HepG2 (cell line): ENCODE results near the gene SLC1A5. TPM values are rescaled to one million over a fixed set of nuclear protein-coding genes. Genes with fewer than 3 reads are reported as not detected.
A peak's percentile ranks its signal among the peaks of the same experiment; 100 is the strongest.

ENCODE experiments used
- ETV5 ChIP-seq: IDR thresholded peaks from 2 replicates; pipeline ENCODE4 v1.6.1; 2018; ENCODE audit warnings: missing biosample characterization, missing genetic modification reagents, inconsistent platforms, borderline replicate concordance
- MED13 ChIP-seq: sonication (generic); formaldehyde crosslinking; IDR thresholded peaks from 2 replicates; pipeline ENCODE4 v1.5.0; 2020; ENCODE audit warnings: missing genetic modification reagents
- MLLT10 ChIP-seq: sonication (generic); formaldehyde crosslinking; IDR thresholded peaks from 2 replicates; pipeline ENCODE4 v1.4.0; 2020; ENCODE audit warnings: missing genetic modification reagents
- PHF8 ChIP-seq: sonication (generic); formaldehyde crosslinking; IDR thresholded peaks from 2 replicates; pipeline ENCODE4 v1.5.0; 2020; ENCODE audit warnings: missing genetic modification reagents
- RFX1 ChIP-seq: fragments of 450-650 bp; IDR thresholded peaks from 2 replicates; pipeline ENCODE4 v1.6.1; 2017
- TBL1XR1 ChIP-seq: fragments of 150-350 bp; IDR thresholded peaks from 2 replicates; pipeline ENCODE4 v1.6.1; 2014; ENCODE audit warnings: borderline replicate concordance, low read length; ENCODE audit not compliant: partially characterized antibody
- ZFAT ChIP-seq: sonication (generic); formaldehyde crosslinking; conservative IDR thresholded peaks from 2 replicates; pipeline ENCODE4 v1.8.1; 2023; ENCODE audit warnings: missing genetic modification reagents, inconsistent platforms
- ZMYM4 ChIP-seq: sonication (generic); formaldehyde crosslinking; IDR thresholded peaks from 2 replicates; pipeline ENCODE4 v1.8.1; 2023; ENCODE audit warnings: mild to moderate bottlenecking, missing genetic modification reagents
- ZNF746 ChIP-seq: sonication (generic); formaldehyde crosslinking; IDR thresholded peaks from 2 replicates; pipeline ENCODE4 v1.8.0; 2022; ENCODE audit warnings: mild to moderate bottlenecking, missing genetic modification reagents
- polyA plus RNA-seq, 8 experiments: library from polyadenylated mRNA; depleted of rRNA in 3 of 8; stranded (reverse) in 7 of 8; unstranded in 1 of 8; fragments of >200 nt; fragmentation: Illumina TruSeq in 4 of 8; extraction: Trizol in 4 of 8; gene quantifications; 2 replicates each; pipeline versions ENCODE4 v1.2.1 to v1.2.3, GENCODE V29; 2011 to 2016; ENCODE audit warnings: low read depth in 4 of 8, missing spikeins in 1 of 8, mixed read lengths in 1 of 8; ENCODE audit not compliant: insufficient read depth in 1 of 8
- total RNA-seq, 5 experiments: library from RNA; depleted of rRNA; stranded (reverse); fragments of >200 nt; fragmentation: Illumina TruSeq; extraction: Trizol; gene quantifications; 2 replicates each; pipeline ENCODE4 v1.2.3, GENCODE V29; 2016; ENCODE audit warnings: low read depth in 1 of 5
- TF ChIP-seq, protein P1 (sequence below): sonication (generic); formaldehyde crosslinking; IDR thresholded peaks from 2 replicates; pipeline ENCODE4 v1.4.0; 2020; ENCODE audit warnings: missing genetic modification reagents
- TF ChIP-seq, protein P2 (sequence below): sonication (generic); formaldehyde crosslinking; IDR thresholded peaks from 2 replicates; pipeline ENCODE4 v1.5.0; 2020; ENCODE audit warnings: mild to moderate bottlenecking, missing genetic modification reagents, borderline replicate concordance
- TF ChIP-seq, protein P3 (sequence below): sonication (generic); formaldehyde crosslinking; IDR thresholded peaks from 2 replicates; pipeline ENCODE4 v1.4.0; 2020; ENCODE audit warnings: missing genetic modification reagents
- TF ChIP-seq, protein P4 (sequence below): sonication (generic); formaldehyde crosslinking; IDR thresholded peaks from 2 replicates; pipeline ENCODE4 v1.5.1; 2020; ENCODE audit warnings: mild to moderate bottlenecking, missing genetic modification reagents, borderline replicate concordance
- TF ChIP-seq, protein P5 (sequence below): sonication (generic); formaldehyde crosslinking; conservative IDR thresholded peaks from 2 replicates; pipeline ENCODE4 v1.4.0; 2020; ENCODE audit warnings: missing genetic modification reagents
- TF ChIP-seq, protein P6 (sequence below): IDR thresholded peaks from 2 replicates; pipeline ENCODE4 v1.6.1; 2016

SLC1A5 gene
- total and polyA plus RNA-seq, 2 of the 13 experiments (the other 11 are each of a cell fraction or from before 2014, with no cell fraction given), result 120 to 159 TPM

DNA sequence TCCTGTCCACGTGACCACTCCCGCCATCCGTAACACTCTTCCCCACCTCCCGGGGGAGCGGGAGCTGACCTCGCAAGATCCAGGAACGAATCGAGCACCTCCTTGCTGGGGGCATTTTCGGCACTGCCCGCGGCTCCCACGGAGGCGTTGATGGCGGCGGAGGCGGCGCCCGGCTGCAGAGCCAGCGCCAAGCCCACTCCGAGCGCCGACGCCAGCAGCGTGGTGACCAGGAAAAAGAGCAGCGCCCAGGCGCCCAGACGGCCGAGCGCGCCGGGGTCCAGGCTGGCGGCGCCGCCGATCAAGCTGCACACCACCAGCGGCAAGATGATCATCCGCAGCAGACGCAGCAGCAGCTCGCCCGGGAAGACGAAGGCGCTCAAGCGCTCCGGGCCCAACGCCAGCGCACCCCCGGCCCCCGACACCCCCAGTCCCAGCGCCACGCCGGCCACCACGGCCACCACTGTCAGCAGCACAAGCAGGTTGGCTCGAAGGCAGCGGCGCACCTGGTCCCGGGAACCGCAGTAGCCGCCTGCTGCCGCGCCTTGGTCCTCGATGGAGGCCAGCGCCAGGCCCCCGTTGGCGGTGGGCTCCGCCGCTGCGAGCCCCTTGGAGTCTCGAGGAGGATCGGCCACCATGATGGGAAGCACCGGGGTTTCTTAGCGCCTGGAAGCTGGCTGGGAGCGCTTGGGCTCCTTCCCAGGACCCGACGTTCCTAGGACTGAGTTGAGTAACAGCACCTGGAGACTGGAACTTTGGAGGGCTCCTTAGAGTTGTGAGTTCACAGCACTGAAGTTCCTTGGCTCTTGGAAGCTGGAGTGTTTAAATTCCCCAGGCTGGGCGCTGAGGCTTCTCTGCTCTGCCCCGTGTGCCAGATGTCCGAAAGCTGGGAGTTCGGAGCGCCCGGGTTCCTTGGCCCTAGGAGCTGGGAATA is 798 bp downstream of the SLC1A5 start (continued):
- TF ChIP-seq MED13 (CRISPR knock-in tag), result no peak
- TF ChIP-seq ZFAT (CRISPR knock-in tag), result no peak
- TF ChIP-seq, protein P1, sequence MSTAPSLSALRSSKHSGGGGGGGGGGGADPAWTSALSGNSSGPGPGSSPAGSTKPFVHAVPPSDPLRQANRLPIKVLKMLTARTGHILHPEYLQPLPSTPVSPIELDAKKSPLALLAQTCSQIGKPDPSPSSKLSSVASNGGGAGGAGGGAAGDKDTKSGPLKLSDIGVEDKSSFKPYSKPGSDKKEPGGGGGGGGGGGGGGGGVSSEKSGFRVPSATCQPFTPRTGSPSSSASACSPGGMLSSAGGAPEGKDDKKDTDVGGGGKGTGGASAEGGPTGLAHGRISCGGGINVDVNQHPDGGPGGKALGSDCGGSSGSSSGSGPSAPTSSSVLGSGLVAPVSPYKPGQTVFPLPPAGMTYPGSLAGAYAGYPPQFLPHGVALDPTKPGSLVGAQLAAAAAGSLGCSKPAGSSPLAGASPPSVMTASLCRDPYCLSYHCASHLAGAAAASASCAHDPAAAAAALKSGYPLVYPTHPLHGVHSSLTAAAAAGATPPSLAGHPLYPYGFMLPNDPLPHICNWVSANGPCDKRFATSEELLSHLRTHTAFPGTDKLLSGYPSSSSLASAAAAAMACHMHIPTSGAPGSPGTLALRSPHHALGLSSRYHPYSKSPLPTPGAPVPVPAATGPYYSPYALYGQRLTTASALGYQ, result 0 out of 2 replicates have a peak, but pooled peaks have one; percentile 20
- 0 out of 2 replicates have a peak, but pooled peaks have one; percentile 9 for TF ChIP-seq ETV5 (CRISPR knock-in tag)
- TF ChIP-seq, protein P2, sequence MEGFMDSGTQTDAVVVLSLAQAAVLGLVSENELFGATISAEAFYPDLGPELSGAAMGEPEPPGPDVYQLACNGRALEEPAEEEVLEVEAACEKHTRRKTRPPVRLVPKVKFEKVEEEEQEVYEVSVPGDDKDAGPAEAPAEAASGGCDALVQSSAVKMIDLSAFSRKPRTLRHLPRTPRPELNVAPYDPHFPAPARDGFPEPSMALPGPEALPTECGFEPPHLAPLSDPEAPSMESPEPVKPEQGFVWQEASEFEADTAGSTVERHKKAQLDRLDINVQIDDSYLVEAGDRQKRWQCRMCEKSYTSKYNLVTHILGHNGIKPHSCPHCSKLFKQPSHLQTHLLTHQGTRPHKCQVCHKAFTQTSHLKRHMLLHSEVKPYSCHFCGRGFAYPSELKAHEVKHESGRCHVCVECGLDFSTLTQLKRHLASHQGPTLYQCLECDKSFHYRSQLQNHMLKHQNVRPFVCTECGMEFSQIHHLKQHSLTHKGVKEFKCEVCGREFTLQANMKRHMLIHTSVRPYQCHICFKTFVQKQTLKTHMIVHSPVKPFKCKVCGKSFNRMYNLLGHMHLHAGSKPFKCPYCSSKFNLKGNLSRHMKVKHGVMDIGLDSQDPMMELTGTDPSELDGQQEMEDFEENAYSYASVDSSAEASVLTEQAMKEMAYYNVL (CRISPR knock-in tag), result no peak
- no peak for TF ChIP-seq MLLT10 (CRISPR knock-in tag)
- TF ChIP-seq, protein P3, sequence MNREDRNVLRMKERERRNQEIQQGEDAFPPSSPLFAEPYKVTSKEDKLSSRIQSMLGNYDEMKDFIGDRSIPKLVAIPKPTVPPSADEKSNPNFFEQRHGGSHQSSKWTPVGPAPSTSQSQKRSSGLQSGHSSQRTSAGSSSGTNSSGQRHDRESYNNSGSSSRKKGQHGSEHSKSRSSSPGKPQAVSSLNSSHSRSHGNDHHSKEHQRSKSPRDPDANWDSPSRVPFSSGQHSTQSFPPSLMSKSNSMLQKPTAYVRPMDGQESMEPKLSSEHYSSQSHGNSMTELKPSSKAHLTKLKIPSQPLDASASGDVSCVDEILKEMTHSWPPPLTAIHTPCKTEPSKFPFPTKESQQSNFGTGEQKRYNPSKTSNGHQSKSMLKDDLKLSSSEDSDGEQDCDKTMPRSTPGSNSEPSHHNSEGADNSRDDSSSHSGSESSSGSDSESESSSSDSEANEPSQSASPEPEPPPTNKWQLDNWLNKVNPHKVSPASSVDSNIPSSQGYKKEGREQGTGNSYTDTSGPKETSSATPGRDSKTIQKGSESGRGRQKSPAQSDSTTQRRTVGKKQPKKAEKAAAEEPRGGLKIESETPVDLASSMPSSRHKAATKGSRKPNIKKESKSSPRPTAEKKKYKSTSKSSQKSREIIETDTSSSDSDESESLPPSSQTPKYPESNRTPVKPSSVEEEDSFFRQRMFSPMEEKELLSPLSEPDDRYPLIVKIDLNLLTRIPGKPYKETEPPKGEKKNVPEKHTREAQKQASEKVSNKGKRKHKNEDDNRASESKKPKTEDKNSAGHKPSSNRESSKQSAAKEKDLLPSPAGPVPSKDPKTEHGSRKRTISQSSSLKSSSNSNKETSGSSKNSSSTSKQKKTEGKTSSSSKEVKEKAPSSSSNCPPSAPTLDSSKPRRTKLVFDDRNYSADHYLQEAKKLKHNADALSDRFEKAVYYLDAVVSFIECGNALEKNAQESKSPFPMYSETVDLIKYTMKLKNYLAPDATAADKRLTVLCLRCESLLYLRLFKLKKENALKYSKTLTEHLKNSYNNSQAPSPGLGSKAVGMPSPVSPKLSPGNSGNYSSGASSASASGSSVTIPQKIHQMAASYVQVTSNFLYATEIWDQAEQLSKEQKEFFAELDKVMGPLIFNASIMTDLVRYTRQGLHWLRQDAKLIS (CRISPR knock-in tag), result no peak
- TF ChIP-seq, protein P4, sequence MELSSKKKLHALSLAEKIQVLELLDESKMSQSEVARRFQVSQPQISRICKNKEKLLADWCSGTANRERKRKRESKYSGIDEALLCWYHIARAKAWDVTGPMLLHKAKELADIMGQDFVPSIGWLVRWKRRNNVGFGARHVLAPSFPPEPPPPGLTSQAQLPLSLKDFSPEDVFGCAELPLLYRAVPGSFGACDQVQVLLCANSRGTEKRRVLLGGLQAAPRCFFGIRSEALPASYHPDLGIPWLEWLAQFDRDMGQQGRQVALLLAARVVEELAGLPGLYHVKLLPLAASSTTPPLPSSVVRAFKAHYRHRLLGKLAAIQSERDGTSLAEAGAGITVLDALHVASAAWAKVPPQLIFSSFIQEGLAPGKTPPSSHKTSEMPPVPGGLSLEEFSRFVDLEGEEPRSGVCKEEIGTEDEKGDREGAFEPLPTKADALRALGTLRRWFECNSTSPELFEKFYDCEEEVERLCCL (CRISPR knock-in tag), result no peak
- TF ChIP-seq, protein P5, sequence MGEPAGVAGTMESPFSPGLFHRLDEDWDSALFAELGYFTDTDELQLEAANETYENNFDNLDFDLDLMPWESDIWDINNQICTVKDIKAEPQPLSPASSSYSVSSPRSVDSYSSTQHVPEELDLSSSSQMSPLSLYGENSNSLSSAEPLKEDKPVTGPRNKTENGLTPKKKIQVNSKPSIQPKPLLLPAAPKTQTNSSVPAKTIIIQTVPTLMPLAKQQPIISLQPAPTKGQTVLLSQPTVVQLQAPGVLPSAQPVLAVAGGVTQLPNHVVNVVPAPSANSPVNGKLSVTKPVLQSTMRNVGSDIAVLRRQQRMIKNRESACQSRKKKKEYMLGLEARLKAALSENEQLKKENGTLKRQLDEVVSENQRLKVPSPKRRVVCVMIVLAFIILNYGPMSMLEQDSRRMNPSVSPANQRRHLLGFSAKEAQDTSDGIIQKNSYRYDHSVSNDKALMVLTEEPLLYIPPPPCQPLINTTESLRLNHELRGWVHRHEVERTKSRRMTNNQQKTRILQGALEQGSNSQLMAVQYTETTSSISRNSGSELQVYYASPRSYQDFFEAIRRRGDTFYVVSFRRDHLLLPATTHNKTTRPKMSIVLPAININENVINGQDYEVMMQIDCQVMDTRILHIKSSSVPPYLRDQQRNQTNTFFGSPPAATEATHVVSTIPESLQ (CRISPR knock-in tag), result no peak
- no peak for TF ChIP-seq TBL1XR1
- TF ChIP-seq ZMYM4, result peak; percentile 64
- peak; percentile 40; the same call in 1 of the 2 replicates for TF ChIP-seq PHF8 (CRISPR knock-in tag)
- TF ChIP-seq ZNF746, result peak; percentile 48
- TF ChIP-seq, protein P6, sequence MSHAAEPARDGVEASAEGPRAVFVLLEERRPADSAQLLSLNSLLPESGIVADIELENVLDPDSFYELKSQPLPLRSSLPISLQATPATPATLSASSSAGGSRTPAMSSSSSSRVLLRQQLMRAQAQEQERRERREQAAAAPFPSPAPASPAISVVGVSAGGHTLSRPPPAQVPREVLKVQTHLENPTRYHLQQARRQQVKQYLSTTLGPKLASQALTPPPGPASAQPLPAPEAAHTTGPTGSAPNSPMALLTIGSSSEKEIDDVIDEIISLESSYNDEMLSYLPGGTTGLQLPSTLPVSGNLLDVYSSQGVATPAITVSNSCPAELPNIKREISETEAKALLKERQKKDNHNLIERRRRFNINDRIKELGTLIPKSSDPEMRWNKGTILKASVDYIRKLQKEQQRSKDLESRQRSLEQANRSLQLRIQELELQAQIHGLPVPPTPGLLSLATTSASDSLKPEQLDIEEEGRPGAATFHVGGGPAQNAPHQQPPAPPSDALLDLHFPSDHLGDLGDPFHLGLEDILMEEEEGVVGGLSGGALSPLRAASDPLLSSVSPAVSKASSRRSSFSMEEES (CRISPR knock-in tag), result peak; percentile 51; the same call in 1 of the 2 replicates
- TF ChIP-seq RFX1, result no peak
